ENCODE results near the gene B9D2. TPM values are rescaled to one million over a fixed set of nuclear protein-coding genes. Genes with fewer than 3 reads are reported as not detected.
A peak's percentile ranks its signal among the peaks of the same experiment; 100 is the strongest.
"Not testable (repeated sequence)": the region's sequence is repeated elsewhere in the genome, so short reads cannot be mapped to it uniquely, and the experiment has no call there.

The B9D2 gene
- total RNA-seq, 2 experiments from 2014 or later: 11.6 to 11.7 TPM

DNA sequence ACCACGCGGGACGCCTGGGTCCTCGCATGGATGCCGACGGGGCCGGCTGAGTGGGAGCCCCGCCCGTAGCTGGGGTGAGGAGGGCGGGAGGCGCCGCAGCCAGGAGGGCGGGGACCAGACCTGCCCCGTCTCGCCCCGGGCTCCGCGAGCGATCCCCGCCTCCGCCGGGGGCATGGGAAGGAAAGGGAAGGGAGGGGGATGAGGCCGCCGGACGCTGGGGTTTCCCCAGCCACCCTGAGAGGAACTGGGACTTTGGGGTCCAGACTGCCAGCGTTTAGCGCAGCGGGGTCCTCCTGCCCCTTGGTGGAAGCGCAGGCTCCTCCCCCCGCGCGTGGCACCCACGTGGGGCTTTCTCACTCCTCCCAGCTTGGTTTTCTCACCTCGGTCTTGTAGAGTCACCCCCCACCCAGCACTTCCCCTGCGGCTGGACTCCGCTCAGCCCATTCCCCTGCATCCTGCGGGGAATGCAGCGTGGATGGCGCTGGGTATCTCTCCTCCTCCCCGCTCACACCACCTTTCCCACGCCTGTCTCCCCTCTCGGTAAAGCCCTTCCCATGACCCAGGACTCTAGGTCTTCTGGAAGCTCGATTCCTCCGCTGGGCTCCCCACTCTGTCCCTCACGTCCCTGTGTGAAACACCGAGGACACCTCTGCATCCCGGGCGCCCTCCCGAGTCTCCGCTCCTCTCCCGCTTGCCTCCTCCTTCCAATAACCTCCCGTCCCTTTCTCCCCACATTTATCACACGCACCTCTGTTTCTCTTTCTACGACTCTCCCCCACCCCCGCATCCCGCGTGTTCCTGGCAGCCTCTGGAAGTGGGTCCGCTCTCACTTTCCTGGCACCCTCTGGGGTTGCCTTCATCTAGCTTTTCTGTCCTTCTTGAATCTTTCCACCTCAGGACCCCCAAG, 12.4 kb downstream of the B9D2 start:
- CTCF ChIA-PET: interaction anchor here (0.5 to 3.2 kb wide), 20 partner anchors 9 to 746 kb away, joined by 3 to 31 read pairs (median 4); partner anchors contain the start of gene B9D2
- Mint-ChIP-seq H3K27me3 (no peaks in the 10 kb centered on the region), H3K9me3 (peaks cover 3% of the 10 kb centered on the region), H3K36me3 (ENCODE audit: low read depth) (peaks cover 48% of the 10 kb centered on the region), H3K4me3 (peak overlapping the region; percentile 99), H3K27ac (peak overlapping the region; percentile 90), H3K4me1 (peaks cover 54% of the 10 kb centered on the region)
- POLR2A ChIA-PET: interaction anchor here (0.7 to 1.1 kb wide), 2 partner anchors 29 to 91 kb away, joined by 3 read pairs; no protein-coding TSS in a partner anchor
- DNase-seq: peak; percentile 87

DNA sequence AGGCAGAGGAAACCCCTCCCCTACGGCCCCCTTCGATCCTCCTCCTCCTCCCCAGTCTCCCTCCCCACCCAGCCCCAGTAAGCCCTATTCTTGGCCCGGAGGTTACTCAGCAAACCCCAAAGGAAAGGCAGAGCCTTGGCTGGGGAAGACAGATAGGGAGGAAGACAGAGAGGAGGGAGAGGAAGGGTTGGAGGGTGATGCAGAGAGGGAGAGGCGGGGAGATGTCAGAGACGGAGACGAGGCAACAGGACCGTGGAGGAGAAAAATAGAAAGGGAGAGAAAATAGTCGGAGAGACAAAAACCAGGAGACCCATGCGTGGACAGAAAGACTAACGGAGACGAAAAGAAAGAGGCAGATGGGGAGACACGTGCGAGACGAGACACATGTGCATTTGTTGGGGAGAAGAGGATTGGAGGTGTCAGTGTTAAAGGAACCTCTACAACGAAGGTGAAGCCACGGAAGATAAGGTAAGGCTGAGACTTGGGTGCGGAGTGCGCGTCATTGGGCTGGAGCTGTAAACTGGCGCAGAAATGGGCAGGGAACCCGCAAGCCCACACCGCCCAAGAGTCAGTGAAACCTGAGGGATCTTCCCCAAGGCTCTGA, 13.1 kb downstream of the B9D2 start:
- Mint-ChIP-seq H3K9me3 (peaks cover 3% of the 10 kb centered on the region), H3K36me3 (ENCODE audit: low read depth) (peaks cover 50% of the 10 kb centered on the region), H3K4me1 (peaks cover 51% of the 10 kb centered on the region), H3K27me3 (no peaks in the 10 kb centered on the region), H3K4me3 (peak overlapping the region; percentile 99), H3K27ac (peak overlapping the region; percentile 90)
- CTCF ChIA-PET: interaction anchor here (0.5 to 3.2 kb wide), 13 partner anchors 9 to 745 kb away, joined by 3 to 31 read pairs (median 4); partner anchors contain the start of gene B9D2
- POLR2A ChIA-PET: interaction anchor here (1.1 kb wide), 1 partner anchor 28 kb away, joined by 3 read pairs; no protein-coding TSS in a partner anchor
- no peak for DNase-seq

DNA sequence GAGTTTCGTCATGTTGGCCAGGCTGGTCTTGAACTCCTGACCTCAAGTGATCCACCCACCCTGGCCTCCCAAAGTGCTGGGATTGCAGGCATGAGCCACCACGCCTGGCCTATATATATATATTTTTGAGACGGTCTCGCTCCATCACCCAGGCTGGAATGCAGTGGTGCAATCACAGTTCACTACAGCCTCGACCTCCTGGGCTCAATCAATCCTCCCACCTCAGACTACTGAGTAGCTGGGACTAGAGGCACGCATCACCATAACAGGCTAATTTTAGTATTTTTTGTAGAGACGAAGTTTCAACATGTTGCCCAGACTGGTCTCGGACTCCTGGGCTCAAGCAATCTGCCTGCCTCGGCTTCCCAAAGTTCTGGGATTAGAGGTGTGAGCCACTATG, 17.0 kb downstream of the B9D2 start:
- POLR2A ChIA-PET: interaction anchor here (0.6 kb wide), 1 partner anchor 148 kb away, joined by 5 read pairs; no protein-coding TSS in a partner anchor
- DNase-seq, H3K9me3 Mint-ChIP-seq, H3K27me3 Mint-ChIP-seq, CTCF ChIA-PET, H3K4me3 Mint-ChIP-seq, H3K27ac Mint-ChIP-seq: not testable (repeated sequence)
- peaks cover 61% of the 10 kb centered on the region for H3K4me1 Mint-ChIP-seq
- H3K36me3 Mint-ChIP-seq (ENCODE audit: low read depth): peaks cover 70% of the 10 kb centered on the region

DNA sequence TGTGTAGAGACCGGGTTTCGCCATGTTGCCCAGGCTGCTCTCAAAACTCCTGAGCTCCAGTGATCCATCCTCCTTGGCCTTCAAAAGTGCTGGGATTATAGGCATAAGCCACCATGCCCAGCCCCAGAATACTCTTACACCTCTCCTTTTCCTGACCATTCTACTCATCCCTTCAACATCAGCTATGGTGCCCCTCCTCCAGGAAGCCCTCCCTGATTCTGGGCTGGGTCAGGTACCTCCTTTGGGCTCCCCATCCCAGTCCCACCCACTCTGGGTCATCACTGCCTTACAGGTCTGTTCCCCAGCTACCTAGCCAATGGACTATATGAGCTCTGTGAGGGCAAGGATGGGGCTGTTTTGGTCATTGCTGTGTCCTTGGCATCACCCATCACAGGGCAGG, 19.8 kb downstream of the B9D2 start:
- Mint-ChIP-seq H3K27me3 (no peaks in the 10 kb centered on the region), H3K9me3 (peaks cover 3% of the 10 kb centered on the region), H3K36me3 (ENCODE audit: low read depth) (peaks cover 69% of the 10 kb centered on the region), H3K27ac (peak overlapping the region; percentile 10), H3K4me3 (no peak overlapping the region), H3K4me1 (peaks cover 60% of the 10 kb centered on the region)
- CTCF ChIA-PET: interaction anchor here (1.1 kb wide), 1 partner anchor 17 kb away, joined by 3 read pairs; no protein-coding TSS in a partner anchor
- DNase-seq: no peak
- POLR2A ChIA-PET: interaction anchor here (0.5 kb wide), 1 partner anchor 8 kb away, joined by 3 read pairs; no protein-coding TSS in a partner anchor

DNA sequence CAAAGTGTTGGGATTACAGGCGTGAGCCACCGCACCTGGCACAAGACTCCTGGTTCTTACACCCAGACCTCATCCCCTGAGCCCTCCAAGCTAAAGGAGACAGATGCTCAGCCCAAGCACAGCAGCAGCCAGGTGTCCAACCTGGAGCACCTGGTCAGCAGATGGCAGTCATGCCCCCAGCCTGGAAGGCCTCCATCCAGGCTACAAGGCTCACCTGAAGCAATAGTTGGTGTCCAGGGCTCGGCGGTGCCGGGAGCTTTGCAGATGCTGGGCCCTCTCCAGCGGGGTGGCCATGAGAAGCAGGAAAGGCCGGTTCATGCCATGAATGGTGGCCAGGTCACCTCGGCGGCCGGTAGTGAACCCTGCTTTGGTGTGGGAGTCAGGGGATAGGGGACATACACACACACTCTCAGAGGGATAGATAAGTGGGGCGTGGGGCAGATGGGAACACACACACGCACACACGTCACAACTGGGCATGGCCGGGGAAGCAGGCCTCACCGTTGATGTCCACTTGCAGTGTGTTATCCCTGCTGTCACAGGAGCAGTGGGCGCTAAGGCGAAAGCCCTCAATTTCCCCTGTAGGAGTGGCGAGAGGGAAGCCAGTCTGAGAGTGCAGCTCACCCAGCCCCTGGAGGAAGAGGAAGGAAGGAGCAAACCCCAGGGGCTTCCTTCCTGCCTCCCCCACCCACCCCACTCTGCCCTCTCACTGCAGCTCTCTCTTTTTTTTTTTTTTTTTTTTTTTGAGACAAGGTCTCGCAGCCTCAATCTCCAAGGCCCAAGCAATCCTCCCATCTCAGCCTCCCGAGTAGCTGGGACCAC, 22.1 kb downstream of the B9D2 start:
- Mint-ChIP-seq H3K27me3 (no peaks in the 10 kb centered on the region), H3K4me1 (peaks cover 55% of the 10 kb centered on the region), H3K9me3 (no peaks in the 10 kb centered on the region), H3K36me3 (ENCODE audit: low read depth) (peaks cover 63% of the 10 kb centered on the region), H3K27ac (peak overlapping the region; percentile 46), H3K4me3 (peak overlapping the region; percentile 27)
- DNase-seq: no peak
- CTCF ChIA-PET: interaction anchor here (0.6 to 3.7 kb wide), 4 partner anchors 10 to 1474 kb away, joined by 3 to 15 read pairs (median 3); no protein-coding TSS in a partner anchor
- POLR2A ChIA-PET: no interaction called here

DNA sequence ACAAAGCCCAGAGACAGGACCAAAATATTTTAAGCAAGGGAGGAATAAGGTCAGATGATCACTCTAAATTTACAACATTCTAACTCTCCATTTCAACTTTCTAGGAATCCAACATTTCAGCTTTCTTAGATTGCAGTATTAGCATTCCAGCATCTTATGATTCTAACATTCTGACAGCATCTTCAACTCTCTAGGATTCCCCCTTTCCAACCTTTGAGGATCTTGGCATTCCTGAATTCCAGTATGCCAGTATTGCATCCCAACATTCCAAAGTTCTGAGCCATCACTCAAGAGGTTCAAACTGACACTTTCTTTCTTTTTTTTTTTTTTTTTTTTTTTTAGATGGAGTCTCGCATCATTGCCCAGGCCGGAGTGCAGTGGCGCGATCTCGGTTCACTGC, 24.0 kb downstream of the B9D2 start:
- no peak overlapping the region for H3K27ac Mint-ChIP-seq
- no peak overlapping the region for H3K4me3 Mint-ChIP-seq
- ChIA-PET CTCF (interaction anchor here (3.7 kb wide), 1 partner anchor 12 kb away, joined by 15 read pairs; no protein-coding TSS in a partner anchor), POLR2A (interaction anchor here (0.6 kb wide), 1 partner anchor 11 kb away, joined by 5 read pairs; no protein-coding TSS in a partner anchor)
- H3K36me3 Mint-ChIP-seq (ENCODE audit: low read depth): peaks cover 65% of the 10 kb centered on the region
- H3K4me1 Mint-ChIP-seq: peaks cover 58% of the 10 kb centered on the region
- no peak for DNase-seq
- no peaks in the 10 kb centered on the region for H3K9me3 Mint-ChIP-seq
- H3K27me3 Mint-ChIP-seq: no peaks in the 10 kb centered on the region

DNA sequence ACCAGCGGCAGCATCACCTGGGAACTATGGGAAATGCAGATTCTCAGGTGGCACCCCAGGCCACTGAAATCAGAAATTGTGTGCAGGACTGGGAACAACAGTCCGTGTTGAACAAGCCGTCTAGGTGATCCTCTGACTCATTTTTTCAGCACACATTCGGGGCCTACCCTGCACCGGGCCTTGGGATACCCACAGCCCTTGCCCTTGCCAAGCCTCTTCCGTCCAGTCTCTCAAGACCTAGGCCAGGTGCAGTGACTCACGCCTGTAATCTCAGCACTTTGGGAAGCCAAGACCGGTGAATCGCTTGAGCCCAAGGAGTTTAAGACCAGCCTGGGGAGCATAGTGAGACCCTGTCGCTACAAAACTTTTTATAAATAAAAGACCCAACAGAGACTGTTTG, 28.5 kb downstream of the B9D2 start:
- ChIA-PET POLR2A (interaction anchor here (0.6 kb wide), 1 partner anchor 9 kb away, joined by 3 read pairs; no protein-coding TSS in a partner anchor), CTCF (interaction anchor here (0.6 to 1.9 kb wide), 5 partner anchors 8 to 152 kb away, joined by 3 to 10 read pairs (median 5); no protein-coding TSS in a partner anchor)
- Mint-ChIP-seq H3K4me3 (no peak overlapping the region), H3K27ac (peak overlapping the region; percentile 57), H3K4me1 (peaks cover 54% of the 10 kb centered on the region), H3K27me3 (no peaks in the 10 kb centered on the region), H3K36me3 (ENCODE audit: low read depth) (peaks cover 57% of the 10 kb centered on the region), H3K9me3 (no peaks in the 10 kb centered on the region)
- DNase-seq: no peak

DNA sequence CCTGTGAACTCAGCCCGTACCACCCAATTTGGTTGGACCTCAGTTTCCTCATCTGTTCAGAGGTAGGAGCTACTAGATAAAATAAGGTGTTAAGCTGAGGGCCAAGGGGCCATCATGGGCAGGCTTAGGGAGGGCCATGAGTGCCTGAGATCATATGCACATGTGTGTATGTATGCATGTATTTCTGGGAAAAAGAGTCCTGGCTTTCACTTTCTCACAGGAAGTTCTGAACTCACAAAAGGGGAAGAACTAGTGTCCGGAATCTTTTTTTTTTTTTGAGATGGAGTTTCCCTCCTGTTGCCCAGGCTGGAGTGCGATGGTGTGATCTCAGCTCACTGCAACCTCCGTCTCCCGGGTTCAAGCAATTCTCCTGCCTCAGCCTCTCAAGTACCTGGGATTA, 29.2 kb downstream of the B9D2 start:
- Mint-ChIP-seq H3K9me3 (no peaks in the 10 kb centered on the region), H3K4me3 (no peak overlapping the region), H3K27ac (peak overlapping the region; percentile 38), H3K4me1 (peaks cover 54% of the 10 kb centered on the region), H3K27me3 (no peaks in the 10 kb centered on the region), H3K36me3 (ENCODE audit: low read depth) (peaks cover 55% of the 10 kb centered on the region)
- ChIA-PET CTCF (interaction anchor here (1.9 kb wide), 1 partner anchor 9 kb away, joined by 10 read pairs; no protein-coding TSS in a partner anchor), POLR2A (no interaction called here)
- no peak for DNase-seq

DNA sequence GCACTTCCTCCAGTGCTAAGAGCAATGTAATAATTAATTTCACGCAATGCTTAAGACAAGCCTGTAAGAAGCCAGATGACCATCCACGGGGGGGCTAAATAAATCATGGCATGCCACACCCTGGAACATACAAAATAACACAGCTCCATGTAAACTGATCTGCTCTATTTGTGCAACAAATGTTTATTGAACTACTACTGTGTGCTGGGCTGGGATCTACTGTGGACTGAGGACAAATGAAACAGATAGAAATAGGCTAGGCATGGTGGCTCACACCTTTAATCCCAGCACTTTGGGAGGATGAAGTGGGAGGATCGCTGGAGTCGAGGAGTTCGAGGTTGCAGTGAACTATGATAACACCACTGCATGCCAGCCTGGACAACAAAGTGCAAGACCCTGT, 31.5 kb downstream of the B9D2 start:
- DNase-seq: no peak
- Mint-ChIP-seq H3K36me3 (ENCODE audit: low read depth) (peaks cover 59% of the 10 kb centered on the region), H3K27me3 (no peaks in the 10 kb centered on the region), H3K27ac (no peak overlapping the region), H3K4me1 (peaks cover 62% of the 10 kb centered on the region), H3K9me3 (no peaks in the 10 kb centered on the region), H3K4me3 (no peak overlapping the region)
- CTCF ChIA-PET: interaction anchor here (1.2 kb wide), 1 partner anchor 10 kb away, joined by 3 read pairs; no protein-coding TSS in a partner anchor
- POLR2A ChIA-PET: interaction anchor here (0.6 kb wide), 1 partner anchor 61 kb away, joined by 3 read pairs; no protein-coding TSS in a partner anchor

DNA sequence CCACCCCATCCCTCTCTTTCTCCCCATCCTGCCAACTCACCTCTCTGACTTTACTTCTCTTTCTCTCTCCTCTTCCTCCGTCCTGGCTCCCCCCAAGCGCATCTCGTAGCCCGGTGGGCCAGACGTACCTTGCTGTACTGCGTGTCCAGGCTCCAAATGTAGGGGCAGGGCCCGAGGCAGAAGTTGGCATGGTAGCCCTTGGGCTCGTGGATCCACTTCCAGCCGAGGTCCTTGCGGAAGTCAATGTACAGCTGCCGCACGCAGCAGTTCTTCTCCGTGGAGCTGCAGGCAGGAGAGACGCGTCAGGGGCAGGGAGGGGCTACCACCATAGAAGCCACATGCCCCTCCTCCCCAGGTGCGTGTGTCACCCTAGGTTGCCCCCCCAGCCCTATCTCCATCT, 31.9 kb downstream of the B9D2 start:
- CTCF ChIA-PET: interaction anchor here (0.9 to 1.2 kb wide), 2 partner anchors 10 kb away, joined by 3 read pairs; no protein-coding TSS in a partner anchor
- Mint-ChIP-seq H3K4me1 (peaks cover 63% of the 10 kb centered on the region), H3K36me3 (ENCODE audit: low read depth) (peaks cover 59% of the 10 kb centered on the region), H3K27me3 (no peaks in the 10 kb centered on the region), H3K27ac (no peak overlapping the region), H3K4me3 (no peak overlapping the region), H3K9me3 (no peaks in the 10 kb centered on the region)
- POLR2A ChIA-PET: no interaction called here
- DNase-seq: no peak

DNA sequence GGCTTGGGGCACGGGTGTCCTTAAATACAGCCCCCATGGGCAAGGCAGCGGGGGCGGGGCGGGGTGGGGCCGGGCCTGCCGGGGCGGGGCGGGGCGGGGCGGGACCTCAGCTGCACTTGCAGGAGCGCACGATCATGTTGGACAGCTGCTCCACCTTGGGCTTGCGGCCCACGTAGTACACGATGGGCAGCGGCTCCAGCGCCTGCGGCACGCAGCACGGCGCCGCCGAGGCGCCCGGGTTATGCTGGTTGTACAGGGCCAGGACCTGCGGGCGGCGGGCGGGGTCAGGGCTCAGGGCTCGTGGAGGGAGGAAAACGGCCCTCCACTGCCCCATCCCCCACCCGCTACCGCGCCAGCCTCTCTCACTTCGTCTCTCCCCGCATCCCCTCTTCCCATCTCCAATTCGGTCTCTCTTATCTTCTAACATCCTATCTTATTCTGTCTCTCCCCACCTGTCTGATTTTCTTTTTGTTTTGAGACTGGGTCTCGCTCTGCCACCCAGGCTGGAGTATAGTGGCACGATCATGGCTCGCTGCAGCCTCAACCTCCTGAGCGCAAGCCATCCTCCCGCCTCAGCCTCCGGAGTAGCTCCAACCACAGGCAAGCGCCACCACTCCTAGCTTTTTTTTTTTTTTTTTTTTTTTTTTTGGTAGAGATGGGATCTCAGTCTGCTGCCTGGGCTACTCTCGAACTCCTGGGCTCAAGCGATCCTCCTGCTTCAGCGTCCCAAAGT, 32.8 kb downstream of the B9D2 start:
- POLR2A ChIA-PET: no interaction called here
- no peak for DNase-seq
- H3K4me1 Mint-ChIP-seq: peaks cover 68% of the 10 kb centered on the region

More for the DNA sequence above, 32.8 kb downstream of the B9D2 start:
- Mint-ChIP-seq H3K9me3 (no peaks in the 10 kb centered on the region), H3K36me3 (ENCODE audit: low read depth) (peaks cover 62% of the 10 kb centered on the region), H3K27ac (no peak overlapping the region), H3K4me3 (no peak overlapping the region), H3K27me3 (no peaks in the 10 kb centered on the region)
- CTCF ChIA-PET: interaction anchor here (0.9 kb wide), 1 partner anchor 11 kb away, joined by 3 read pairs; no protein-coding TSS in a partner anchor
